ENCODE results near the gene LIPT2.
"Not testable (repeated sequence)": the region's sequence is repeated elsewhere in the genome, so short reads cannot be mapped to it uniquely, and the experiment has no call there.

Gene LIPT2
- total RNA-seq = 5.7 to 7.2 (median 6.3) reads per million in 4 experiments

- DNase-seq = peak; percentile 92
Measured at GRCh38 chr11:74492974-74493790, at the start of gene LIPT2. LIPT2 (minus strand) TSS chr11:74493724; CDS start chr11:74493703, 21 bp downstream.

DNA sequence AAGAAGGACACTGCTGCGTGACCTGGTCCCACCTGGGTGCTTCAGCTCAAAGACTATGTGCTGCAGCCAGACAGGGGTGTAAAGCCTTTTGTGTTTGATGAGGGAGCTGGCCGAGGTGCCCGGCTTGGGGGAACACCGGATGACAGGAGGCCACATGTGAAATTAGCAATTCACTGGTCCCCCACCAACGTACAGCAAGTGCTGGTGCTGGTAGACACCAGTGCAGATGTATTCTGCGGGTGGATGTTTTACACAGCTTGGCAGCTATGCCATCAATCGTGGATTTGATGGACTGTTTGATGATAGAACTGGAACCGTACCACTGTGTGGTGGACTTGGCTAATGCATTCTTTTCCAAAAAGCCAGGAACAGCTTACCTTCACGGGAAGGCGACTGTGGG, 47.9 kb upstream of the LIPT2 start:
- DNase-seq = no peak

DNA sequence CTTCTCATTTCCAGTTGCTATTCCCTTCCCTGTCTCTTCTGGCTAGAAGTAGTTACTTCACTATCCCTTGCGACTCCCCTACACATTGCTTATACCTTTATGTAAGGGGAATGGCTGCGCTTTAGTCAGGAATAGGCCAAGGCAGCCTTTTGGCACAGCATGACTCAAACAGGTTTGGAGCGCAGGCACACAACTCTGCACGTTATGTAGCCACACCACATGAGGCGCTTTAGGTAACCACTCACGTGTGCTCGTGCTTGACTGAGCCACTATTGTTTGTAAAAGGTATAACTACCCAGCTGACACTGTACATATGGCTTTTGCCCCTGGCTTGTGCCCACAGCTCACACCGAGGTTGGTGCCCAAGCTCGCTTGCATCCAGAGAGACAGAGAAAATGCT, 46.7 kb upstream of the LIPT2 start:
- no peak for DNase-seq

DNA sequence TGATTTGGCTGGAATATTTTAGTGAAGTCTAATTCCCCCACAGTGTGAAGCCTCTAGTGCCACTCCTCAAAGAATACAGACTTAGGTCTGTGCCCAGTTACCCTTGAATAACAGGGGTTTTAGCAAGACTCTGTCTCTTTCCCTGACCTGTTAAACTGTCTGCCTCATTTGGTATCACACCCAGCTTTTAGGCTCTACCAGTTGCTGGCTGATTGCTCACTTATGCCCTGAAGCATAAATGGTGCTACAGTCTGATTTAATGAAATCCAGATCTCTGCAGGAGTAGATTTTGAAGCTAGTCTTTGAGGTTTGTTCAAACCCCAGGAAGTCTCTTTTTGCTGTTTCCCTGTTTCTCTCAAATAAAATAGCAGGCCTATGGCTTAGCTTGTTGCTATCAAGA, 45.2 kb upstream of the LIPT2 start:
- no peak for DNase-seq

DNA sequence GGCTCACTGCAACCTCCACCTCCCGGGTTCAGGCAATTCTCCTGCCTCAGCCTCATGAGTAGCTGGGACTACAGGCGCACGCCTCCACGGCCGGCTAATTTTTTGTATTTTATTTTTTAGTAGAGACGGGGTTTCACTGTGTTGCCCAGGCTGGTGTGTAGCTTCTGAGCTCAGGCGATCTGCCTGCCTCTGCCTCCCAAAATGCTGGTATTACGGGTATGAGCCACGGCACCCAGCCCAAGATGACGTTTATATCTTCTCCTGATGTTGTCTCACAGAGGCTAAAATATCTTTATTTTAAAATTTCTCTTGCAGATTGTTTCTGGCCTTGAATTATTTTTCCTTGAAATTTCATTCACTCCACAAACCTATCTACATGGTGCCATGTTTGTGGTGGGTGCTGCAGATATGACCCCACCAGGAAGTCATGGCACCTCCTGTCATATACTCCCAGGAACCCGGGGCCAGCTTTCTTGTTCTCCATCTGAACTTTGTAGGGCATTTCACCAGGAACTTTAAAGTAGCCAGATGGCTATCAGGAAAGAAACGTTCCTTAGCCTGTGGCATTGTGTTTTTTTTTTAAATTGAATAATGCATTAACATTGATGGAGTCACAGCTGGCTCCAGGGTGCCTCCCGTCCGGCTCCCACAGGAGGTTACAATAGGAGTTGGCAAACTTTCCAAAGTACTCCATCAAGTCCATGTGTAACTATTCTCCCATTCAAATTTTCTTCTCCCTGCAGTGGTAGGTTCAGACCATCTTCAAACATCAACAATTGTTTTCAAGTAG, 42.0 kb upstream of the LIPT2 start:
- no peak for DNase-seq

DNA sequence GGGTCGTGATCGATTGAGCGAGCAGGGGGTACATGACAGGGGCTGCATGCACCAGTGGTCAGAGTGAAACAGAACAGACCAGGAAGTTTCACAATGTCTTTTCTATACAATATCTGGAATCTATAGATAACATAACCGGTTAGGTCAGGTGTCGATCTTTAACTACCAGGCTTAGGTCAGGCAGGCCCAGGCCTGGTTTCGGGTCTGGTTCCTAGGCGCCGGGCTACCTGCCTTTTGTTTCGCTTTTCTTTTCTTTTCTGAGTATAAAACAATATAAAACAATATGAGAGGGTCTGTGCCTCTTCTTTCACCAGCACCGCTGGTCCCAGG, 41.4 kb upstream of the LIPT2 start:
- not testable (repeated sequence) for DNase-seq

DNA sequence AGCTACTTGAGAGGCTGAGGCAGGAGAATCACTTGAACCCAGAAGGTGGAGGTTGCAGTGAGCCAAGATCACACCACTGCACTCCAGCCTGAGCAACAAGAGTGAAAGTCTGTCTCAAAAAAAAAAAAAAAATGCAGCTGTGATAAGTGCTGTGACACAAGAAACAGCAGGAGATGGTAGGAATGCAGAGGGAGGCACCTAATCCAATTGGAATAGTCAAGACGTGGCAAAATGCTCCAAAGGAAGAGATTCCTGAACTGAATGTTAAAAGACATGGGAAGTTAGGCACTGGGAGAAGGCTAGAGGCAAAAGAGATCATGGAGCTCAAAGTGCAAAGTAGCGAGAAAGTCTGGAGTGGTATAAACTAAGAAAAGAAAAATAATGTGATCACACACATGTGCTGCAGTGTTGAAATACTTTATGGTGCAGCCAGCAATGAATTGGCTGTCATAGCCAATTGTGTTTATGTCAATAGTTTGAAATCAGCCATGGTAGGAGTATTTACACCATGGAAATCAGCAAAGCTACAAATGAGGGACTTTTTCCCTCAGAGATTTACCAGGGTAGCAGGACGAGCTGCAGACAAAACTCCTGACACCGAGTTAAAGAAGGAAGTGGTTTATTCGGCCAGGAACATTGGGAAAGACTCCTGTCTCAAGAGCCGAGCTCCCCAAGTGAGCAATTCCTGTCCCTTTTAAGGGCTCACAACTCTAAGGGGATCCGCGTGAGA, 40.9 kb upstream of the LIPT2 start:
- no peak for DNase-seq

DNA sequence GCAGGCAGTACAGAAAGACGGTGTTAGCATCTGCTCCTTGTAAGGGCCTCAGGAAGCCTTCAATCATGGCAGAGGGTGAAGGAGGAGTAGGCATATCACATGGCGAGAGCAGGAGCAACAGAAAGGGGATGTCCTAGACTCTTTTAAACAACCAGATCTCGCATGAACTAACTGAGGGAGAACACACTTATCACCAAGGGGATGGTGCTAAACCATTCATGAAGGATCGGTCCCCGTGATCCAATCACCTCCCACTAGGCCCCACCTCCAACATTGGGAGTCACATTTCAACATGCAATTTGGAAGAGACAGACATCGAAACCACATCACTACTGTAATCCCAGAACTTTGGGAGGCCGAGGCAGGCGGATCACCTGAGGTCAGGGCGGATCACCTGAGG, 39.9 kb upstream of the LIPT2 start:
- no peak for DNase-seq

- no peak for DNase-seq
Measured at GRCh38 chr11:74532501-74533246, 39.1 kb upstream of the LIPT2 start.

GRCh38 chr11:74524978-74525377, 31.5 kb upstream of the LIPT2 start:
- DNase-seq = no peak

- DNase-seq = no peak
Measured at GRCh38 chr11:74524501-74524900, 31.0 kb upstream of the LIPT2 start.

- no peak for DNase-seq
Measured at GRCh38 chr11:74522776-74523175, 29.3 kb upstream of the LIPT2 start.

DNA sequence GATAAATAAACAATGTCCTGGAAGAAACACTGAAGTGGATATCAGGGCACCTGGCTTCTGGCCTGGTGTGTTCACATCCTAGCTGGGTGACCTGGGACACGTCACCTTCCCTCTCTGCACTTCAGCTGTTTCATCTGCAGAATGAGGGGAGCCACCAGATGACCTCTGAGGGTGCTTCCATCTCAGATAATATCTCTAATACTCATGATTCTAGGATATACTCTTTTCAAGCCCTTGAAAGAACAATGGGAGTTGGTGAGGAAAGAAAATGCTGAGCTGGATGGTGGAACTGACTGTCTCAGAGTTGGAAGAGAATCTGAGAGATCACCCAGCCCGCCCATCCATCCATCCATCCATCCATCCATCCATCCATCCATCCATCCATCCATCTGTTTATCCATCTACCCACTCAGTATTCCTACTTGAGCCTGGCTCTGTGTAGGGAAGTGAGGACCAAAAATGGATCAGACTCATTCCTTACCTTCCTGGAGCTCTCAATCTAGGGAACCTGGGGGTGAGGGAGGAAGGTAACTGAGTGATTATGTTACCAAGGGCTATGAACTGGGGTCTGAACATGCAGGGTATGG, 28.2 kb upstream of the LIPT2 start:
- DNase-seq = no peak

DNA sequence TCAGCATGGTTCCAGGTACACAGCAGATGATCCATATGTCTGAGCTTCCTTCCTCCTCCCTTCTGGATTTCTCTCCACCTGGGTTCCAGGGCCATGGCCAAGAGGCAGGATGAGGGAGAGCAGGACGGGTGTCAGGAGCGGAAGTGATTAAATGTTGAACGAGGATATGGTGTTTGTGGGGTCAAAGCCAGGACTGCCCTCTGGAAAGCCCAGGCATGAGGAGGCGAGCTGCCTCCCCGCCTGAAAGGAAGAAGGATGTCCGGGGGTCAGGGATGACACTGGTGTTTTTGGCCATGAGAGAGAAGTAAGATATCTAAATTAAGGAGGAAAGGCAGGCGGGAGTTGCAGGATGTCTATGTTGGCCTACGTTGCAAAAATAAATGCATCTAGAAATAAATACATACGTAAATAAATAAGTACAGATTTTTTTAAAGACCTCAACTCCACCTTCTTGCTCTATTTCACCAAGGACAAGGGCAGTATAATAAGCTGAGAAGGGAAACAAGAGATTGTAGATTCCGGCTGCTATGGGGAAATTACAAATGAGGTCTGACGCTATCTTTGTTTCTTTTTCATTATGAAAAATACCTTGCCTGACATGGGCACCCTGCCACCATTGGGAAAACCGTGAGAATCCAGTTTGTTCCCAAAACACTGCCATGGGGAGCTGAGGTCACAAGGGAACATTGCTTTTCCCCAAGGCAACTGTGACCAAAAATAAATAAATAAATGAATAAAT, 27.6 kb upstream of the LIPT2 start:
- DNase-seq = no peak

- DNase-seq = no peak
Measured at GRCh38 chr11:74520316-74520715, 26.8 kb upstream of the LIPT2 start.

GRCh38 chr11:74519710-74520109, 26.2 kb upstream of the LIPT2 start:
- no peak for DNase-seq

- not testable (repeated sequence) for DNase-seq
Measured at GRCh38 chr11:74517592-74517991, 24.1 kb upstream of the LIPT2 start.

GRCh38 chr11:74507582-74507981, 14.1 kb upstream of the LIPT2 start:
- DNase-seq = no peak

DNA sequence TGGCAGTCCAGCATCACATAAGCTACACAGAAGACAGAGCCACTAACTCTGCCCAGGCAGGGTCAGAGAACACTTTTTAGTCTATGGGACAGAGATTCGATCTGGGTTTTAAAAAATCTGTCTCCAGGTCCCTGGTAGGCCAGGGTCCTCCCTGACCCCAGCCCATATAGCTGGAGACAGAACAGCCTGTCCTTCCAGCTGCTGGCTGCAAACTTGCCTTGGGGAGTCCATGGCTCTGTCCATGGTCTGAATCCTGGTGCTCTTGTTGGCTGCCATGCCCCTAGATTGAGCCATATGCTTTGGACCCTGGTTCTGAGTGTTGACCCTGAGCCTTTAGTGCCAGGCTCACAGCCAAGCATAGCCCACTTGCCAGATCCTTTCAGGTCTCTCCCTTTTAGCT, 13.3 kb upstream of the LIPT2 start:
- no peak for DNase-seq

- DNase-seq = no peak
Measured at GRCh38 chr11:74505911-74506310, 12.4 kb upstream of the LIPT2 start.

GRCh38 chr11:74504100-74504691, 10.7 kb upstream of the LIPT2 start:
- DNase-seq = no peak

Data from effector CD8-positive, alpha-beta T cell (primary cell).